Tibial nerve (tissue), 4 donors: ENCODE results near the gene KATNBL1. TPM values are rescaled to one million over a fixed set of nuclear protein-coding genes. Genes with fewer than 3 reads are reported as not detected.

Experiments
- DNase-seq, 2 donors: peaks; one replicate each; pipeline ENCODE4 v3.0.0-alpha.2; 2019; ENCODE audit warnings: low spot score in 2 of 2
- H3K27ac ChIP-seq, 4 donors: fragments of 200-600 bp; sonication (generic) in 3 of 4; one replicate each; pipeline ENCODE4 v1.5.1; 2017 to 2019; ENCODE audit warnings: mild to moderate bottlenecking in 1 of 4
- H3K27me3 ChIP-seq, 2 donors: fragments of 200-600 bp; sonication (generic) in 1 of 2; one replicate each; pipeline versions ENCODE4 v1.5.1 to v1.6.0; 2017 to 2019
- H3K36me3 ChIP-seq, 3 donors: fragments of 200-600 bp; sonication (generic); one replicate each; pipeline ENCODE4 v1.5.1; 2018 to 2019
- H3K4me1 ChIP-seq, 4 donors: fragments of 200-600 bp; sonication (generic) in 3 of 4; one replicate each; pipeline ENCODE4 v1.5.1; 2017 to 2019
- H3K4me3 ChIP-seq, 4 donors: fragments of 200-600 bp; sonication (generic) in 3 of 4; one replicate each; pipeline ENCODE4 v1.5.1; 2017 to 2019; ENCODE audit warnings: mild to moderate bottlenecking in 1 of 4, moderate library complexity in 1 of 4
- H3K9me3 ChIP-seq, 4 donors: fragments of 200-600 bp; sonication (generic) in 3 of 4; one replicate each; pipeline ENCODE4 v1.5.1; 2017 to 2019
- EP300 ChIP-seq, 2 donors: sonication (generic); formaldehyde crosslinking; IDR thresholded peaks; one replicate each; pipeline ENCODE4 v1.6.1; 2017; ENCODE audit warnings: antibody characterized with exemption in 2 of 2, mild to moderate bottlenecking in 1 of 2
- POLR2A ChIP-seq, 2 donors: fragments of 450-650 bp; IDR thresholded peaks; one replicate each; pipeline ENCODE4 v1.6.1; 2017; ENCODE audit warnings: antibody characterized with exemption in 2 of 2, mild to moderate bottlenecking in 2 of 2, moderate library complexity in 2 of 2
- WGBS, 2 donors: methylation state at CpG; one replicate each; pipeline ENCODE4 v1.1.5; 2018; 5-methylcytosine and 5-hydroxymethylcytosine counted together
- total RNA-seq, 4 donors: library from RNA; depleted of rRNA; stranded (reverse); fragments of >200 nt; gene quantifications; one replicate each; pipeline ENCODE4 v1.1.0, GENCODE V29; 2016
- TF ChIP-seq, protein P1 (sequence below), 5 experiments: fragments of 200-600 bp in 3 of 5; fragments of 450-650 bp in 2 of 5; sonication (generic) in 3 of 5; IDR thresholded peaks; one replicate each; pipeline ENCODE4 v1.5.1; 2016 to 2019; ENCODE audit warnings: antibody characterized with exemption in 5 of 5, mild to moderate bottlenecking in 3 of 5, moderate library complexity in 2 of 5

The KATNBL1 gene
- total RNA-seq, 4 donors from 2014 or later: 81.4 to 104 (median 87.8) TPM

DNA sequence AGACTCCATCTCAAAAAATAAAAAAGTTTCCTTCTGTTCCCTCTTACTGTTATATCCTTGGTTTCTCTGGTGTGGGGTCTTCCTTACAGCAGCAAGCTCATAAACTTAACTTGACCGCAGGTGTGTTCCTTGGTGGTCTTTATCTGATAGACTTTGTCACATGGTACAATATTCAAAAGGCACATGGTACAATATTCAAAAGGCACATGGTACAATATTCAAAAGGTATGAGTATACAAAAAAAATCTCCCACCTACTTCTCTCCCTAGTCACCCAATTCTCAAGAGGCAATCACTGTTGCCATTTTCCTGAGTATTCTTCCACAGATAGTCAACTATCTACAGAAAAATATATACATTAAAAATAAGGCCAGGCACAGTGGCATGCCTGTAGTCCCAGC lies 103.5 kb downstream of the KATNBL1 start:
- TF ChIP-seq POLR2A (IDR thresholded peaks at IDR 0.05) (no peak), EP300 (IDR thresholded peaks at IDR 0.05) (no peak)
- TF ChIP-seq, protein P1, sequence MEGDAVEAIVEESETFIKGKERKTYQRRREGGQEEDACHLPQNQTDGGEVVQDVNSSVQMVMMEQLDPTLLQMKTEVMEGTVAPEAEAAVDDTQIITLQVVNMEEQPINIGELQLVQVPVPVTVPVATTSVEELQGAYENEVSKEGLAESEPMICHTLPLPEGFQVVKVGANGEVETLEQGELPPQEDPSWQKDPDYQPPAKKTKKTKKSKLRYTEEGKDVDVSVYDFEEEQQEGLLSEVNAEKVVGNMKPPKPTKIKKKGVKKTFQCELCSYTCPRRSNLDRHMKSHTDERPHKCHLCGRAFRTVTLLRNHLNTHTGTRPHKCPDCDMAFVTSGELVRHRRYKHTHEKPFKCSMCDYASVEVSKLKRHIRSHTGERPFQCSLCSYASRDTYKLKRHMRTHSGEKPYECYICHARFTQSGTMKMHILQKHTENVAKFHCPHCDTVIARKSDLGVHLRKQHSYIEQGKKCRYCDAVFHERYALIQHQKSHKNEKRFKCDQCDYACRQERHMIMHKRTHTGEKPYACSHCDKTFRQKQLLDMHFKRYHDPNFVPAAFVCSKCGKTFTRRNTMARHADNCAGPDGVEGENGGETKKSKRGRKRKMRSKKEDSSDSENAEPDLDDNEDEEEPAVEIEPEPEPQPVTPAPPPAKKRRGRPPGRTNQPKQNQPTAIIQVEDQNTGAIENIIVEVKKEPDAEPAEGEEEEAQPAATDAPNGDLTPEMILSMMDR (IDR thresholded peaks at IDR 0.05): no peak
- no peak overlapping the region for H3K4me3 ChIP-seq
- no peak overlapping the region for H3K27ac ChIP-seq
- H3K9me3 ChIP-seq: no peaks in the 10 kb centered on the region
- H3K36me3 ChIP-seq: peaks cover 0 to 5% (median 0%) of the 10 kb centered on the region in 3 donors
- no peaks in the 10 kb centered on the region for H3K27me3 ChIP-seq
- peaks cover 0 to 13% (median 6%) of the 10 kb centered on the region in 4 donors for H3K4me1 ChIP-seq
- no peak for DNase-seq
- 83 to 100% methylated on average over 1 of the region's 1 CpG for WGBS, 2 donors

DNA sequence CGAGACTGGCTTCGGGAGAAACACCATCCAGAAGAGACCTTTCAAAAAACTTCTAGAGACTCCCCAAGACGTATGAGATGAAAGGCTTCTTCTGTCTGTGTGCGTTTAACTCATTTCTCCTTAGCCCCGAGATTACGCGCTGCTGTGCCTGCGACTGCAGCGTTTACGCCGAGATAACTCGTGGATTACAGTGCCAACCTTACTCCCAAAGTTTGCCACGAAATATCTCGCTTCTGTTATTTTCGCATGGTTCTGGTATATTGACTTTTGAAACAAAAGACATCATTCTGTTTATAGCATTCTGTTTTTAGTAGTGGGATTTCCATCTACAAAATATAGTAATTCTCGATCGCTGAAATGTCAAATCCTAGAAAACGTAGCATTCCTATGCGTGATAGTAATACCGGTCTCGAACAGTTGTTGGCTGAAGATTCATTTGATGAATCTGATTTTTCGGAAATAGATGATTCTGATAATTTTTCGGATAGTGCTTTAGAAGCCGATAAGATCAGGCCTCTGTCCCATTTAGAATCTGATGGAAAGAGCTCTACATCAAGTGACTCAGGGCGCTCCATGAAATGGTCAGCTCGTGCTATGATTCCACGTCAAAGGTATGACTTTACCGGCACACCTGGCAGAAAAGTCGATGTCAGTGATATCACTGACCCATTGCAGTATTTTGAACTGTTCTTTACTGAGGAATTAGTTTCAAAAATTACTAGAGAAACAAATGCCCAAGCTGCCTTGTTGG lies 107.5 kb downstream of the KATNBL1 start:
- WGBS, 2 donors: 24 to 26% methylated on average over 29 of the region's 29 CpGs
- Histone ChIP-seq H3K4me3 (peak overlapping the region; percentile 44 to 83 (median 70)), H3K27ac (peak overlapping the region; percentile 53 to 90 (median 84)), H3K9me3 (no peaks in the 10 kb centered on the region), H3K4me1 (peaks cover 0 to 42% (median 18%) of the 10 kb centered on the region in 4 donors), H3K36me3 (peaks cover 0 to 5% (median 0%) of the 10 kb centered on the region in 3 donors), H3K27me3 (no peaks in the 10 kb centered on the region)
- DNase-seq: no peak
- TF ChIP-seq POLR2A (IDR thresholded peaks at IDR 0.05): no peak
- peak in 1 of 2 donors; percentile 30 for TF ChIP-seq EP300 (IDR thresholded peaks at IDR 0.05)

DNA sequence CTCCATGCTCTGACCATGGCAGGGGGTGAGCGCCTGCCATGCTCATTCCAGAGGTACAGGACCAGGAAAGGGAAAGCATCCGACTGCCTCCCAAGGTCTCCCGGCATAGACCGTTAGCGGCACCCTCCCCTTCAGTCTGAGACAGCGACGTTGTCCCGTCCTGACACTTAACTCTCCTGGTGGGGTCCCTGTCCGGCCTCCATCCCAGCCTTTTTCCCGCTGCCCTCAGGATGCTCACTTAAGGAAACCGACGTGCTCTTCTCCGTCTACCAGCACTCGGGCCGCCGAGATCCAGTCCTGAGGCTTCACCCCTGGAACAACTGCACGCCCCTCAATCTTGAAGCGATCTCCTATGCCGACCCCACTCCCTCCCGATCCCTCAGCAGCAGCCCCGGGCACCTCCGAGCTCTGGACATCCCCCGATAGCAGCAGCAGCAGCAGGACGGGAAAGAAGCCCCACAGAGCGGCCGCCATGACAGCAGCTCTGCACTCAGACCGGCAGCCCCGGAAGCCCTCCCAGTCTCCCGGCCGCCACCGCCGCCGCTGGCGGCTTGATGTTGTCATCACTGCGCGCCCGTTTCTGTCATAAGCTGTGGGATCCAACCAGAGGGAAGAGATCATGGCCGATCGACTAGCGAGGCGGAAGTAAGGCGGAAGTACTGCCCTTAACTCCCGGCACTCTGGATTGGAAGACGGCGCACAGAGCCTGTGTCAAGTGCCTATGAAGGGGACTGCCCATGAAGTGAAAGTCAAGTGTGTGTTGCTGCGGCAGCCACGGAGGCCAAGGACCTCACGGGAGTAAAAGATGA lies 108.3 kb downstream of the KATNBL1 start, which contains the start of the genes EMC7 and PGBD4:
EMC7 (minus strand) TSS at position 497 of the 809 bp plus-strand sequence; CDS start at position 474, 23 bp downstream.
PGBD4 (plus strand) TSS at position 718 of the 809 bp plus-strand sequence. CDS start 449 bp downstream, outside the sequence.
- Histone ChIP-seq H3K27ac (peak within 1 kb of the TSS; percentile 53 to 90 (median 84)), H3K4me3 (peak within 1 kb of the TSS; percentile 59 to 84 (median 82)), H3K27me3 (no peaks in the 10 kb centered on the region), H3K4me1 (peaks cover 0 to 42% (median 18%) of the 10 kb centered on the region in 4 donors), H3K36me3 (peaks cover 0 to 5% (median 0%) of the 10 kb centered on the region in 3 donors), H3K9me3 (no peaks in the 10 kb centered on the region)
- DNase-seq: peak; percentile 97 to 99
- TF ChIP-seq POLR2A (IDR thresholded peaks at IDR 0.05) (peak; percentile 77 to 83), EP300 (IDR thresholded peaks at IDR 0.05) (peak; percentile 64 to 95)
- TF ChIP-seq, protein P1 (IDR thresholded peaks at IDR 0.05): peak in 1 of 5 experiments; percentile 51
- 0% methylated on average over 45 to 48 of the region's 48 CpGs for WGBS, 2 donors

DNA sequence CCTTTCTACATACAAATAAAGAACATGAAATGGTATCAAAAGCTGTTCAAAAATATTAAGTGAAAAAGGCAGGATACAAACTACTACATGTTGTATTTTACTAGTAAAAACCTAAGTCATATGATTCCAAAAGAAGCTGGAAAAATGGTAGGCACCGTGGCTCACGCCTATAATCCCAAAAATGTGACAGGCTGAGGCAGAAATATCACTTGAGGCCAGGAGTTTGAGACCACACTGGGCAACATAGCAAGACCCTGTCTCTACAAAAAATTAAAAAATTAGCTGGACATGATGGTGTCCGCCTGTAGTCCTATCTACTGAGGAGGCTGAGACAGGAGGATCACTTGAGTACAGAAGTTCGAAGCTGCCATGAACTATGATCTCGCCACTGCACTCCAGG lies 110.0 kb downstream of the KATNBL1 start:
- no peak overlapping the region for H3K27ac ChIP-seq
- no peaks in the 10 kb centered on the region for H3K27me3 ChIP-seq
- H3K9me3 ChIP-seq: no peaks in the 10 kb centered on the region
- TF ChIP-seq, protein P1 (IDR thresholded peaks at IDR 0.05): no peak
- no peak for TF ChIP-seq EP300 (IDR thresholded peaks at IDR 0.05)
- no peak for TF ChIP-seq POLR2A (IDR thresholded peaks at IDR 0.05)
- 92 to 96% methylated on average over 5 of the region's 5 CpGs for WGBS, 2 donors
- H3K4me3 ChIP-seq: peak overlapping the region in 1 of 4 donors; percentile 83
- DNase-seq: no peak
- H3K36me3 ChIP-seq: peaks cover 0 to 18% (median 0%) of the 10 kb centered on the region in 3 donors
- H3K4me1 ChIP-seq: peaks cover 0 to 42% (median 18%) of the 10 kb centered on the region in 4 donors

Other genes starting within 250 kb of the KATNBL1 start
- under 1 TPM; 0.21 to 0.98 (median 0.37) TPM for gene CHRM5, start 241.6 kb downstream of the KATNBL1 start, total RNA-seq
- 10 to 100 TPM; 14.9 to 34.8 (median 25.5) TPM for gene AVEN, start 170.9 kb downstream of the KATNBL1 start, total RNA-seq
- gene EMC7, start 108.2 kb downstream of the KATNBL1 start, total RNA-seq: 10 to 100 TPM; 29.9 to 41.4 (median 34.4) TPM
- 1 to 10 TPM in 3 of 4 donors, under 1 TPM in 1; 0.90 to 2.9 (median 1.9) TPM for gene PGBD4, start 108.0 kb downstream of the KATNBL1 start, total RNA-seq
- 100 to 1,000 TPM; 146 to 190 (median 156) TPM for gene EMC4, start 14.9 kb upstream of the KATNBL1 start, total RNA-seq
- 10 to 100 TPM; 26.9 to 36.9 (median 32.6) TPM for gene SLC12A6, start 127.7 kb upstream of the KATNBL1 start, total RNA-seq
- gene NOP10, start 133.0 kb upstream of the KATNBL1 start, total RNA-seq: 100 to 1,000 TPM in 1 of 4 donors, 10 to 100 TPM in 3; 75.4 to 133 (median 87.7) TPM
- not detected for gene NUTM1, start 133.2 kb upstream of the KATNBL1 start, total RNA-seq
- gene LPCAT4, start 157.1 kb upstream of the KATNBL1 start, total RNA-seq: 10 to 100 TPM; 14.0 to 38.8 (median 31.9) TPM
- gene GOLGA8A, start 227.7 kb upstream of the KATNBL1 start, total RNA-seq: 10 to 100 TPM; 32.0 to 78.9 (median 73.1) TPM